Colon (tissue), 2 donors: Measurements from ENCODE around the gene BCAS1.

Source experiments
- FAIRE-seq: peaks from 2 replicates; lab custom pipeline; 2012; peaks lifted over from hg19 to GRCh38; lab: Jason Lieb, UNC
- donor health status: control.
- donor health status: control.

Gene BCAS1

DNA sequence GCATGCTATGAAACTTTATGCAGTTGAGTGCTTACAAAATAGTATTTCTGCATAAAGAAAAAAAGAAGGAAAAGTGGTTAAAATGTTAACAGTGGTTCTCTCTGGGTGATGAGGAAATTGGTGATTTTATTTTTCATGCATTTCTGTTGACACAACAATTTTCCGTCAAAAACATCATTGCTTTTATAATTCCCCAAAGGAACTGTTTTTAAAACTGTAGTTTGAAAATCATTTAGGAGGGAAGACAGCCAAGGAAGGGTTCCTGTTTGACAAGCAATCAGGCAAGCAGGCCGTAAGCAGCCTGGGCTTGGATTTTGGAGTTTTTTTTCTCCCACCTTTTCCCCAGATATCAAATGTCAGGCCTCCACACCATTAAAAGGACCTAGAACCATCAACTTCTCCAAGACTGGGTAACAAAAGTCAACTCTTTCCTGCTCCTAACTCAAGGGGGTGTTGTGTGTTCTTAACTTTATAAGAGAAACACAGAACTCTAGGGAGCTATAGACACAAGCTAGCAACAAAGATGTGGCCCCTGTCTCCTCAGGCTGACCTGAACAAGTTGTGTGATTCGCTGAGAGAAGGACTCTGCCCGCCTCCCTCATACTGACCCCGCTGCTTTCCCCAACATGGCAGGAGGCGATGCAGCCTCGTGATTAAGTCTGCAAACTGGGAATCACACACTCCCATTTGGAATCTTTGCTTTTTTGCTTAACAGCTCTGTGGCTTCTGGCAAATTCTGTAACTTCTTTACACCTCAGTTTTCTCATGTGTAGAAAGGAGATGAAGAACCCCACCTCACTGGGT lies 146.6 kb downstream of the BCAS1 start:
- FAIRE-seq: no peak

DNA sequence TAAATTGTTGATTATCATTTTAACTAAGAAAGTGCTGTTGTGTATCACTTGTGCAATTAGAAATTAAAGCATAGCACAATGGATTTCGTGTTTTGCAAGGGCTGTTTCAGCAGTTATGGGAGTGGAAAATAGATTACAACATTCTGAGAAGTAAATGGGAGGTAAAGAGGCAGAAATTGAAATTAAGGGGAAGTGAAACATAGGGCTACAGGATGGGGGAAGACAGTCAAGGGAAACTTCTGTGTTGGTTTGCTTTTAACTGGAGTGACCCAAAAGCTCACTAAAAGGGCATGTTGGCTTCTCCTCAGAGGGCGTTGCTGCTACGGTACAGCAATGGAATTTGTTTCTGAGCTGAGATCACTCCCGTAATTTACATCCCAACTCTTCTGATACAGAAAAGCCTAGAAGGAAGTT lies 147.5 kb downstream of the BCAS1 start:
- FAIRE-seq: no peak

DNA sequence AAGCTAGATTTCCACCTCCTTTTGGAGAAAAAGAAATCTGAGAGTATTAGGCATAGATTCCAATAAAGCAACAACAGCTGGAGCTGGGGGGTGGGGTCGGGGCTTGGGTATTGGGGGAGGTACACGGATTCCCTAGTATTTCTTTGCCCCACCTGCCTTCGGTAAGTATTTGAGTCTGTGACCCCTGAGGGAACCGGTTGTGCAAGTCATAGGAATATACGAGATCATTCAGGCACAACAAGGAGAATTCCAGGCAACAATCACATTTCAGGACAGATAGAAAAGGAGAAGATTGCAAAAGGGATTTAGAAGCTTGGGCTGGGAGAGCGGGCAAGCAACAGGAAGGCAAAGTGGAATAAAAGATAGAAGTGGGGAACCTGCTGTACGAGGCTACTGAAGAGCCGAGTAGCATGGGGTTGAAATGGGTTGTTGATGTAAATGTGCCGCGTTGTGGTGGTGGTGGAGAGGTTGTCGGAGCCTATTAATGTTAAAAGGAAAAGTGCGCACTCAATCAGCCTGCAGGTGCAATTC lies 148.9 kb downstream of the BCAS1 start:
- no peak for FAIRE-seq

DNA sequence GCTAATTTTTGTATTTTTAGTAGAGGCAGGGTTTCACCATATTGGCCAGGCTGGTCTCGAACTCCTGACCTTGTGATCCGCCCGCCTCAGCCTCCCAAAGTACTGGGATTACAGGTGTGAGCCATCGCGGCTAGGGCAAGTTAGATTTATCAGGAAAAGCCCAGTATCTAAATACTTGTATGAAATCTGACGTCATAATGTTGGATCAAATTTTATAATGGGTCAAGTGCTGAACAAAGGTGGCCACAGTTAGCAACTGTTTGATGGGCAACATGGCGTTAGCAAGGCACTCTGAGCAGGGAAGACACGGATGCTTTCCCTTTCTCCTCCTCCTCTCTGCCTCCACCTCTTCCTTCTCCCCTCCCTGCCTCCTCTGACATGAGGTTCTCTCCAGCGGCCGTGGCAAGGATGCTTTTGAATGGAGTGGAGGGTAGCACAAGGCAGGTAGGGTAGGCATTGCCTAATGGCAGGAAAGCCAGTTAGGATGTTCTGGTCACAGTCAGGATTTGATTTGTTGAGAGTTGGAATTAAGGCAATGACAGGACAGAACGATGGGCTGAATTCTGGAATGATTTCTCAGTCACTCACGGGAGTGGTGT lies 149.6 kb downstream of the BCAS1 start:
- no peak for FAIRE-seq

DNA sequence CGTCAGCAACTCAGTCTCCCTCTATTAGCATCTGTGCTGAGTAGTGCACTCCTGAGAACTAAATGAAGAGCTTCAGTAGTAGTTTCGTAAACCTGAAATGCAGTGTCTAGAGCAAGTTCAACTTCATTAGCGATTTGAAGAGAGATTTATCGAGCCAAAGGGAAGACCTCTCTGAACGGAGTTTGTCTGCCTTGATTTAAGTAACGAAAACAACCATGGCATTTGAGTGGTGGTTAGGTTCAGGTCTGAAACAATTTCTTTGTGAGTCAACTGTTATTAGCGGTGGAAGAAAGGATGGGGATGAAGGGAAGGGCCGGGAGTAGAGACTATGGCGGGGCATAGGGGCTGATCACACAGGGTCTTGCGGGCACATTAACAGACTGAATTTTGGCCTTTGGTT lies 150.5 kb downstream of the BCAS1 start:
- no peak for FAIRE-seq

DNA sequence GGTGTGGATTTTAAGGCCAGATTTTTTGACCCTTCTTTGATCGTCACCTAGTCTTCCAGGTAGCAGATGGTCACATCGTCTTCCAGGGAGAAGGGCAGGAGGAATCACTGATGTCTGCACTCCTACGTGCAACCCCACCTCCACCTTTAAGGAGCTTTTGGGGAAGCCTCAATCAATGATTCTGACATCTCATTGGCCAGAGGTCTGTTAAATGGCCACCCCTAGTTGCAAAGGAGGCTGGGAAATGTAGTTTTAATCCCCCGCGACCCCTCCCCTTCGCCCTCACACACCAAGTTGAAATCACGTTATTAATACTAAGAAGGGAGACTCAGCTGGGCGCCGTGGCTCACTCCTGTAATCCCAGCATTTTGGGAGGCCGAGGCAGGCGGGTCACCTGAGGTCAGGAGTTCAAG lies 151.4 kb downstream of the BCAS1 start:
- no peak for FAIRE-seq

DNA sequence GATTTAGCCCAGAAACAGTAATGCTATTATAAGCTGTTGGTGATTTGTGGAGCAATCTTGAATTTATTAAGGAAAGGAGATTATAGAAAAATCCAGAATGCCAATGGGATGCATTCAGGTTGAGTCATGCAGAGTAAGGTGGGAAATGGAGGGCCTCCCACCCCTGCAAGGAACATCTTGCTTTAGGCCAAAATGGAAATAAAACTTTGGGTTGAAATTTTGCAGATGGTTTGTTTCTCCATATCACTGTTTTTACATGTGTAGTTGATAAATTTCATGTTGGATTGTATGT lies 152.4 kb downstream of the BCAS1 start:
- no peak for FAIRE-seq

DNA sequence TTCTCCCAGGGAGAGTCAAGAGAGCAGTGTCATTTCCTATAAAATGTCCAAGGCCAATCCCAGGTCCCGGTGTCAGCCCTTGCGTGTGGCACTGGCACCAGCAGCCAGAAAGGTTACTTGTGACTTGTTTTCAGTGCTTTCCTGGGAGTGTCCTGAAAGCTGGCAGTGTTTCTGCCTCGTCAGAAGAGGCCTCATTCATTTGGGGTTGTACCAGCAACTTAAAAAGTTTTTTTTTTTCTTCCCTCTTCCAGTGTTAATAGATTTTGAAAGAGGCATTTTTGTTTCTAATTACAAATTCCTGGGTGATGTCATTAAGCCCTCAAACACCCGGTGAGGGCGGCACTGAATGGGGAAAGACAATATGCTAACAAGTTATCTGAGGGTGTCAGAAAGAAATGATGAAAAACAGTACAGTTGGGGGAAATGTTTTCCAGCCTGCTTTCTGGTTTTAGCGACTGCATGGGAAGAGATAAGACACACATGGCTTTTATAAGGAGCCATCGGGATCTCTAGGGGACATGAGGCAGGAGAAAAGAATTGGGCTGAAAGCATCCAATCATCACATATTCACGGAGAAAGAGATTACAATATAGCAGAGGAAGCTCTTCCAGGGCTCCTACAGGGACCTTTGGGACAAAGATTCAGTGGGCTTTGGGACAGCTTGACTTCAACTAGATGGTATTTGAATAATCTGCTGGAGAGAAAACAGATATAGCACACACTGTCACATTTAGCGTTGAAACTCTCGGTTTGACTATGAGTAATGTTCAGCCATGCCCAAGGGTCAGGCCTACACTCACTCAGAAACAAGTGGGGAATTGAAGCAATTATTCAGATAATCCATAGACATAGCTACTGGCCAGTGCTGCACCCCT lies 153.0 kb downstream of the BCAS1 start:
- FAIRE-seq: no peak

DNA sequence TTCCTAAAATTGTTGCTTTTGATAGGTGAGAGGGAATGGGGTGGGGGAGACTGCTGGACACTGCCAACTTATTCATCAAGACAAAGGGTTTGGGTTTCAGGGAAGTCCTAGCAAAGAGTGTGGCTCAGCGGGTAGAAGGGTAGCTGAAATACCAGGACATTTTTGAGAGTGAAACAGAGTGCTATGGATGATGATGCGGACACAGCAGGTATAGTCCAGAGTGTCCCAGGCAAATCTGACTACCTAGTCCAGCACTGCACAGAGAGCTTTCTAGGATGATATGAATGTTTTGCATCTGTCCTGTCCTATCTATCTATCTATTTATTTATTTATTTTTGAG lies 154.3 kb downstream of the BCAS1 start:
- FAIRE-seq: no peak

DNA sequence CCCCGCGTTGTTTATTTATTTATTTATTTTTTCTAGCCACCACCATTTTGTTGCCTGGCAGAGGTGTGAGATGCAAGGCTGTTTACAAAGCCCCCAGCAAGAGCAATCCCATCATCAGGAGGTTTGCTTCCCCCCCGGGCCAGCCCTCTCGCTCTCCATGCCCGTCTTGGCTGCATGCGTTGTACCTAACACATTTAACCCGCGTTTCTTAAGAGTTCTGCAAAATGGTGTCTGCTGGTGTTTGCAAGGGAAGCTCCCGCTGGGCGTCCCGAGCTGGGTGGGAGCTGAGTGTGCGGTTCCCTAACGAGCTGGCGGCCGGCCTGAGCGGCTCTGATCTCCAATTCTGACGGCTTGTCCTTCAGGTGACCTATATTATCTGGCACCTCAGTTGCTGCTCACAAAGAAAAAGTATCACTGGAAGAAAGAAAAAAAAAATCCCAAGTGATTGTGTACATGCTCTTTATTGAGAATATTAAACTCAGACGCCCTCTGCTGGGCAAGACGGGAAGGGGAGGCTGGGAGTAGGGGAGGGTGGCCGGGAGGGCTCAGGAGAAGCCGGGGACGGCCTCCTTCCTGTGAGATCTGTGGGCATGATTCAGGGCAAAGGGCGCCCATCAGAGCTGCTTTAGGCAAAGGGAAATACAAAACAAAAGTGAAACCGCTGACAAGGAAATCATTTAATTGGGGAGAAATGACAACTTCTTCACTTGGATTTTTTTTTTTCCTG lies 154.8 kb downstream of the BCAS1 start:
- FAIRE-seq: no peak

DNA sequence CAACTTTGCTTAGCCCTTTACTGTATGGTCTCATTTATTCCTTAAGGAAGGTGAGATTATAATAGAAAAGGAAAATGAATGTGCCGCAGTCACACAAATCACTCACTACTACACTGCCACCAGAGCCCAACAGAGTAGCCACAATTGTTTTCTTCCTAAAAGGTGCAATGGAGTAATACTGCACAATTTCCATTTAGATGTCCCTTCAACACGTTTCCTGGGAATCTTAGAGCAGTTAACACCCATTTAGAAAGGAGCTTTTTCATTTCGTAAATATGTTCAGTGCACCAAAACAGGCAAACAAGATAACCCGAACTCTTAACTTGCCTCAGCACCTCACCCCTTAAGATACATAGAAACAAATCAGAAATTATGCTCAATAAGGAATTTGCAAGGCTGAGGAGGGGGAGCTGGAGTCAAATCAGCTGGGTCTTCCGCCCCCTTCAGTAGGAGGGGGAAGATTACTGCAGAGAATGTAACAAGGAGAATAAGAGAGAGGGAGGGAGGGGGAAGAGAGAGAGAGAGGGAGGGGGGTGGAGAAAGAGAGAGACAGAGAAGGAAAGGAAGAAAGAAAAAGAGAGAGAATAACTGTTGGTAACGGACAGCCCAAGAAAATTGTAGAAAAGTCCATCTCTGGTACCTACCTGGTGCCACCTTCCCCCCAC lies 155.5 kb downstream of the BCAS1 start:
- FAIRE-seq: no peak

DNA sequence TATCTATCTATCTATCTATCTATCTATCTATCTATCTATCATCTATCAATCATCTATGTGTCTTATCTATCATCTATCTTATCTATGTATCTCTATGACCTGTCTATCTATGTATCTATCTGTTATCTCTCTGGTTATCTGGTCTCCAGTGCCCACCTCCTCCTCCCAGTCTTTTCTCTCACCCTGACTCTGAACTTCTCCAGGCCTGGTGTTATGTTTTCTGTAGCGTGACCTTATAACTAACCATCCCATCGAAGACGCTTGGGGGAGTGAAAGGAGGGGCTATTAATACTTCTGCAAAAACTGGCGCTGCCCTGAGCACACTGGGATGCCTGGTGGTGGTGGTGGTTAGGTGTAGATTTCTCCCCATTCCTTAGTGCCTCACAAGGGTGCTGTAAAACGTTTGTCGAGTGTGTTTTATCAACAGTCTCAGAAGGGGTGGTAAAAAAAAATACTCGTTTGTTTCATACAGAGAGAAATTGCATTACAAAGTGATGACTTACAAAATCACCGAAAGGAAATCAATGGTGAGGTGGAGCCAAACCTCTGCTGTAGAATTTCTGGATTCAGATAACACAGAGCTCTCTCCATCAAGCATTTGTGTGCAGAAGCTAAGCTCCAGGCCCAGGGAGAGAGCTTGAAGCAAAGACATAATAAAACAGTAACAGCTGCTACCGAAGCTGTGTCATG lies 156.2 kb downstream of the BCAS1 start:
- no peak for FAIRE-seq

DNA sequence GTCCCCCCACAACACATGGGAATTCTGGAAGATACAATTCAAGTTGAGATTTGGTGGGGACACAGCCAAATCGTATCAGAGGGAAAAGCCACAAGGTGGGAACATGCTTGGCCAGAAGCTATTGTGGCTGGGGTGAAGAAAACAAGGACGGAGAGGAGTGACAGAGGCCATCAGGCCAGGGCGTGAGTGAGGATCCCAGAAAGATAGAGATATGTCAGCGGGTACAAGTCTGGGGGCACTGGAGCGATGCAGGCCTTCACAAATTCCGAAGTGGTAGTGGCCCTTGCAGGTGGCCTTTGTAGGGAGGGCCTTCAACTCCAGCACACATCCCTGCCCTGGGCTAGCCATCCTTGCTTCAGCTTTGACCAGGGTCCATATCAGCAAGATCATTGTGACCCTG lies 159.1 kb downstream of the BCAS1 start:
- FAIRE-seq: no peak

DNA sequence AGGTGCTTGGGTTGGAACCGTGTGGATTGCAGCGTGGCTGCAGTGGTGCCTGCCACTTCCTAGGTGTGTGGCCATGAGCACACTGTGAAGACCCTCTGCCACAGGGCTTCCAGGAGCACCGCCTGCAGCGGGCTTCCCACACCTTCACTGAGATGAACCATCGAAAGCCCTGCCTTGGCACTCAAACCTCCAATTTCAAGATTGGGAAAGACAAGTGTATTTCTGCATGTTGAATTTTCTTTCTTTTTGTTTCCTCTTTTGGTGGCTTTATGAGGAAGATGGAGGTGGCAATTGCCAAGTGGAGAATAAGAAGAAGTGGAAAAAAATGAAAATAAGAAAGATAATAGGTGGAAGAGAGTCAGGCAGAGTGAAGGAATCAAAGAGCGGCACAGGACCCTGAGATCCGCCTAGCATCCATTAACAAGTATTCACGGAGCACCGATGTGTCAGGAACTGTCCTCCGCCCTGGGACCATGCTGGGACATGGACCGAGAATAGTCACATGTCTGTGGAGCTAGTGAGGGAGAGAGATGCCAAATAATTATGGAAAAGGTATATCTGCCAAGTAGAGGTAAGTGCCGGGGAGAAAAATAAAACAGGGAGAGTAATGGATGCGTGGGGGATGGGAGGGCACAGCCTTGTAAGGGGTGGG lies 159.9 kb downstream of the BCAS1 start:
- FAIRE-seq: no peak

DNA sequence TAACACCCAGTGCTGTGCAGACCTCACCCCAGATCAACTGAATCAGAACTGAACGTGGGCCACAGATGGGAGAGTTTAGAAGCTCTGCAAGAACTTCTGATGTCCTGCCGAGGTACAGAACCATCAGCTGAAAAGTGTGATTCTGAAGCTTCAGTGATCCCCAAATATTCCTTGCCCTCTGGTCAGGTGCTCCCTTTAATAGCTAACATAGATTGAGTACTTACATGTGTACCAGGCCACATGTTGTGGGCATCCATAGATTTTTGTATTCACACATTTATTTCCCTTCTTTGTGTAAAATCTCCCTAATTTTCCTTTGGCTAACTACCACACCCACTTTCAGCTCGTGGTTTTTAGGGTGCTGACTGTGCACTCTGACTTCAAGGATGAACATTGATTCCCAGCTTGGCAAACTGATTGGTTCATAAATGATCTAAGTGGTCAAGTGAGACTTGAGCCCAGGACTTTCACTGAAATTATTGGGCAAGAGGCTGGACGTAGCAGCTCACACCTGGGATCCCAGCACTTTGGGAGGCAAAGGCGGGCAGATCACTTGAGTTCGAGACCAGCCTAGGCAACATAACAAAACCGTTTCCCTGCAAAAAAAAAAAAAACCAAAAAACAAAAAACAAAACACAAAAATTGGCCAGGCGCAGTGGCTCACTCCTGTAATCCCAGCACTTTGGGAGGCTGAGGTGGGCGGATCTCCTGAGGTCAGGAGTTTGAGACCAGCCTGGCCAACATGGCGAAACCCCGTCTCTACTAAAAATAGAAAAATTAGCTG lies 162.2 kb downstream of the BCAS1 start:
- no peak for FAIRE-seq

DNA sequence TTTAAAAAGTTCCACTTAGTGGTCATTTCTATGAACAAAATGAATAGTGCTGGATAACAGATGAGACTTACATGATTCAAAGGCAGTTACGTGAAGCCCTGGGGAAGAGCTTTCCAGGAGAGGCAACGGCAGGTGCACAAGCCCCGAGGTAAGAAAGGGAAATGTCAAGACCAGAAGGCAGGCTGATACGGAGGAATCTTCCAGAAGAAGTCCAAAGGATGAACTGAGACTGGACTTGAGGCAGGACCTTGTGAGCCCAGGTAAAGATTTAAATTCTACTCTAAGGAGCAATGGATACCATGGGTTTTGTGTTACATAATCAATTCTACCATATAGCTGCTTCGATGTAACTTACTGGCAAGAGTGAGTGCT lies 164.6 kb downstream of the BCAS1 start:
- no peak for FAIRE-seq

DNA sequence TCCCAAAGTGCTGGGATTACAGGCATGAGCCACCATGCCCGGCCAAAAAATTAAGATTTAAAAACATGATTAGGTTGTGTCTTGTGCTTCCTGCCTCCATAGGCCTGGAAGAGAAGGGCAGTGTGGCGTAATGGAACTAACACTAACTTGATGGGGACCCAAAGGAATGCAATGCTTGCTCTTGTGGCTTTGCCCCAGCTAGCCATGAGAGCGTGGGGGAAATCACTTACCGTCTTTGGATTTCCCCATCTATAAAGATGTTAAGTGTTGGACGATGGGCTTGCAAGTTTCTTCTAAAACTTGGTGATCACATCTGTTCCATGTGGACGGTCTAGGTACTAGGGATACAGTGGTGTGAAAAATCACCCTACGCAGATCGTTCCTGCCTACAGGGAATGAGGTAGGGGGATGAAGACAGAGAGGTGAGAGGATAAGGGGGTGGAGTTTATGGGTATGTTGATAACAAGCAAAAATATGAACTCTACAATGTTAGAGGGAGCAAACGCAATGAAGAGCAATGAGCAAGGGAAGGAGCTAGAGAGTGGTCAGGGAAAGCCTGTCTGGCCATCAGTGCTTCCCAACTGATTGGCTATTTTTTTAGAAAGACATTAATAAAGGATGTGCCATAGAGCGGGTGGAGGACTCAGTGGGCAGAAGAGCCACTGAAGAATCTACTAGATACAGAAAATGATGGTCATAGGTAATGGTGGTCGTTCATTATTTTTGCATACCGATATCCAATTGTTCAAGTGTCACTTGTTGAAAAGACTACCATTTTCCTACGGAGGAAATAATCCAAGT lies 165.2 kb downstream of the BCAS1 start:
- no peak for FAIRE-seq

DNA sequence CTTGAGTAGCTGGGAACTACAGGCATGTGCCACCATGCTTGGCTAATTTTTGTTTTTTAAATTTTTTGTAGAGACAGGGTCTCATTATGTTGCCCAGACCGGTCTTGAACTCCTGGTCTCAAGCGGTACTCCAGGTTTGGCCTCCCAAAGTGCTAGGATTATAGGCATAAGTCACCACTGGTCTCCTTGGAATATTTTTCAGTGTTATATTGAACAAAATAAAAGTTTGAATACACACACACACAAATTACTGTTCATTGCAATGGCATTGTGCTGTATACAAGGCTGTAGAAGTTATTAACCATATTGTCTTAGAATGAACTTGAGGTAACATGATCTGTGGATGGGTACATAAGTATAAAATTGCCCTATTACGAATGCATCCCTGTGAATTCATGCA lies 166.1 kb downstream of the BCAS1 start:
- FAIRE-seq: no peak

DNA sequence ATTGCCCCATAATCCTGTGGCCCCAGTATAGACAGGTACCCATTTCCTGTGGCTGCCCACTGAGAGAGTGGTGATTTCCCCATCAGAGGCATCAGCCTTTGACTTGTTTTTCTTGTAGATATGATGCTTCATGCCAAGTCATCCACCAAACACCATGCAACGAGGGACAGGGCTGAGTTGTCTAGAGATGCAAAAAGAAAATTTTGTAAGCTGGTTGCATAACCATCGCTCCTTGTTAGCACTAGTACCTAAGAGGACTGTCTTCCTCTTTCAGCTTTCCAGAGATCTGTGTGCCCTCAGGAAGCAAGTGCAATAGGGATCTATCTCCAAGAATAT lies 166.8 kb downstream of the BCAS1 start:
- no peak for FAIRE-seq
